ENCODE results near the gene SLX4IP.

SLX4IP gene

GRCh38 chr20:10466855-10467254, 31.8 kb downstream of the SLX4IP start:
- DNase-seq (ENCODE audit: low read depth): no peak

GRCh38 chr20:10467681-10468339, 32.7 kb downstream of the SLX4IP start:
- DNase-seq (ENCODE audit: low read depth): no peak

GRCh38 chr20:10468340-10468845, 33.3 kb downstream of the SLX4IP start:
- no peak for DNase-seq (ENCODE audit: low read depth)

GRCh38 chr20:10469056-10469455, 34.0 kb downstream of the SLX4IP start:
- no peak for DNase-seq (ENCODE audit: low read depth)

DNA sequence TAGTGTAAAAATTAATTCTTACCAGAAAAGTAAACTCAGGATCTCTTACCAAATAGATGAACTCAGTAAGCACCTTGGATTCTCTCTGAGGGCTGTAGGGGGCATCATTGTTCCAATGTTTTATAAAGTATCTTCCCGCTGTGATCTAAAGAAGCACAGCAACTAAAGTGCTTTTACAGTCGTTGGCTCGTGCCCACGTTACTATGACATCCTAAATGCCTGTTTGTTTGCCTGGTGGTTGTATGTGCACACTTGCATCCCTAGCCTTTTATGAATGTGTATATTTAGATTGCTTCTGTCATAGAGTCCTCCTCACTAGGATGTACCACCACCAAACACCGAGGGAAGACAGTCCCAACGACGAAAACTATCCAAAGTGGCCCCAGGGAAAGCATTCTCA, 34.5 kb downstream of the SLX4IP start:
- no peak for DNase-seq (ENCODE audit: low read depth)

DNA sequence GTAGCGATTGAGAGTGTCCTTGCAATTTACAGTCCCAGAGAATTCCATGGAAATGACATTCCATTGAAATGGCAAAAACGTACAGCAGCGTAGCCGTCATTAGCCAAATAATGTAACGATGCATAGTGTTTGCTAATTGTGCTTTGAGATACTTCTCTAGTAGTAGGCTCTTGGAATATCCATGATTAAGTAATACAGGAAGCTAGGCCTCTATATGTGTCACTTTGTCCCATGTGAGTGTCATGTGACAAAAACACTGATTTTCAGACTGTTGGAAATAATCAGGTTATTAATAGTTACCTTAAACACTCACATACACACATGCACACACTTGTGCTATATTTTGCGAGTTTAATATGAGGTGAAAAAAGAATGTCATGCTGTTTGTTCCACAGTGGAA, 35.2 kb downstream of the SLX4IP start:
- DNase-seq (ENCODE audit: low read depth): no peak

- DNase-seq (ENCODE audit: low read depth): no peak
These were observed 37.8 kb downstream of the SLX4IP start for GRCh38 chr20:10472871-10473270.

DNA sequence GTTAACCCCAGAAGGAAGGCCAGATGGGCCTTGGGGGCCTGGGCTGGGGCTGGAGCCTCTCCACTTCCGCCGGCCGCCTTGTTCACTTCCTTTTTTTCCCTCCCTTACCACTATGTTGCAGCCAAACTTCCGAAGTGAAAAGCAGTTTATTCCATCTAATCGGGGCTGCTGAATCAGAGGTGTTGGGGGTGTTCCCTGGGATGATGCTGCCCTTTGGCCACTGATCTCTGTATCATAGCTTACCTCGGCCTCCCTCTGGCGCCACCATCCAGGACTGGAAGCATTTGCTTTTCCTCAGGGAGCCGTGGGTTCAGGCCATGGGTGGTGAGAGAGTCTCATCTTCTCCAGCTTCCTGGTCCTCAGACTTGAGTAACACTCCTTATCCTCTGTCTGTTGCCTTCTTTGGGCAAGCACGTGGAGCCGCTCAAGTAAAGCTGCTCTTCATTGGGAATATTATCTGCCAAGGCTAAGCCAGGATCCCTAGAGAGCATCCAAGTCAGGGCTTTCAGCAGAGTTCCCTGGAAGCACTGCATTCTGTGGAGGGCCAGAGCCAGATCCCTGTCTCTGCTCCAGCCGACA, 39.6 kb downstream of the SLX4IP start:
- DNase-seq (ENCODE audit: low read depth): no peak

- DNase-seq (ENCODE audit: low read depth): no peak
These were observed 40.1 kb downstream of the SLX4IP start for GRCh38 chr20:10475225-10475624.

DNA sequence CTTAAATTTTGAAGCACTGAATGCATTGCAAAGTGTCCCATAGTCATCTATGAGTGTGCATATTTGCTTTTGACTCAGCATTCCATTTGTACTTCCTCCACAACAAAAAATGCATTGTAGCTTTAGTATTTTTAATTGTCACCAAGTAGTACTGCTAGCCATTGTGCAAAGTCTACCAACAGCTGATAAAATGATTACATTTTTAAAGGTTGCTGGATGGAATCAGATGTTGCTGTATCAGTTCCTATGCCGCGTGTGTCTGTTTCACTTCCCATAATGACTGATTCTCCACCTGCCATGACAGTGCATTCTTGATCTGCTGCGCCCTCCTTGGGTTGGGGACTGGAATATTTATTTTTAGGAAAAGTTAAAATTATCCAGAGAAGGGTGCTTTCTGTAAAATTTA, 41.2 kb downstream of the SLX4IP start:
- DNase-seq (ENCODE audit: low read depth): no peak

DNA sequence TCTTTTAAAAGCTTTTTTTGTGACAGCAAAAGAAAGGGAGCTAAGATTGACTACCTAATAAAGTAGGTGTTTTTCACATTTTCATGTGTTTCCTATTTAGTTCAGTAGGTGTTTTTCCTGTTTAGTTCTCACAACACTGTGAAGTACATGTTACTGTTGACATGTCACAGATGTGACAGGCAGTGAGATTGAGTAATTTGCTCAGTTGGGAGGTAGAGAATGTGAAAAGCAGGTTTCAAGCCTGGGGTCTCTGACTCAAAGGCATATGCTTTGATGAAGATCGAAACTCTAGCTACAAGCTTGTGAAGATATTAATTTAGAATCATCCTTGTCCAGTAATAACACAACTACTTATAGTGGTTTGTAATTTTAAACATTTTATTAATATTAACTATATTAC, 43.1 kb downstream of the SLX4IP start:
- no peak for DNase-seq (ENCODE audit: low read depth)

DNA sequence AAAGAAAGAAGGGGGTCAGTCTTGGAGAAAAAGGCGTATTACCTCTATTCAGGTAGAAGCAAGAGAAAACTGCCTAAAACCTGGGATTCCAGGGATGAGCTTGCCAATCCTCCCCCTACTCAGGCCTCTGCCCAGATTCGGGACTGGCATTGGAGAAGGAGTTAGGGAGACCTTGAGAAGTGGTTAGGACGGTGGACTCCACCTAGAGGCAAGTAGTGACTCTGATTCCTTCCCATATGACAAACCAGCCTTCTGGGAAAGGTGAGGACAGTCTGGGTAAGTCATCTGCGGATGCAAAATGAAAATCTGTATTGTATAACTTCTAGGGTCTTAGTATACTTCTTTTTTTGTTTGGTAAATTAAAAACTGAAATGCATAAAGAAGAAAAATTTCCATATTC, 43.8 kb downstream of the SLX4IP start:
- no peak for DNase-seq (ENCODE audit: low read depth)

DNA sequence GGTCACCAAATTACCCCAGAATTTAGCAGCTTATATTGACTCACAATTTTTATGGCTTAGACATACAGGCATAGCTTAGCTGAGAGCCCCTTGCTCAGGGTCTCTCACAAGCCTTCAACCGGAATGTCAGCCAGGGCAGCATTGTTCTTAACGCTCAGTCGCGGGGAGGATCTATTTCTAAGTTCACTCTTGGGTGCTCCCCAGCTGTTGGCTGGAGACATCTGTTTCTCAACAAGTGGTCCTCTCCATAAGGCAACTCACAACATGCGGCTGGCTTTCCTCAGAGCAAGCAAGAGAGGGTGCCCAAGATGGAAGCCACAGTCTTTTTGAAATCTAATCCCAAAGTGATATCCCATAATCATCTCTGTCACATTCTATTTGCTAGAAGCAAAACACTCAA, 46.6 kb downstream of the SLX4IP start:
- DNase-seq (ENCODE audit: low read depth): no peak

DNA sequence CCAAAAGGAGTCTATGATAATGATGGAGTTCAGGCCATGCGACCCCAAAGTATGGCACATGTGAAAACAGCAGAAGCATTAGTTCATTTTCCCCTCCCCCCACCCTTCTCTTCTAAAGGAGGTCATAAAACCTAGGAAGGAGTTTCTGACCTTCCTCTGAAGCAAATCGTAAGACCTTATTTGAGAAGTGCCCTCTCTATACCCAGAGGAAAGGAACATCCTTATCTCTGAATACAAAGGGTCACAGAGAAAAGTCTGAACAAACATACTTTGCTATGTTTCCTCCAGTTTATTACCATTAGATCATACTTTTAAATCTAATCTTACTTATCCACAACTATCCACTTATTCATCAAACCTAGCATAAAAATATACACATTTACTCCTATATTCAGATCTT, 48.6 kb downstream of the SLX4IP start:
- no peak for DNase-seq (ENCODE audit: low read depth)

GRCh38 chr20:10487142-10488136, 52.3 kb downstream of the SLX4IP start:
- DNase-seq (ENCODE audit: low read depth): no peak

GRCh38 chr20:10488534-10488933, 53.4 kb downstream of the SLX4IP start:
- no peak for DNase-seq (ENCODE audit: low read depth)

DNA sequence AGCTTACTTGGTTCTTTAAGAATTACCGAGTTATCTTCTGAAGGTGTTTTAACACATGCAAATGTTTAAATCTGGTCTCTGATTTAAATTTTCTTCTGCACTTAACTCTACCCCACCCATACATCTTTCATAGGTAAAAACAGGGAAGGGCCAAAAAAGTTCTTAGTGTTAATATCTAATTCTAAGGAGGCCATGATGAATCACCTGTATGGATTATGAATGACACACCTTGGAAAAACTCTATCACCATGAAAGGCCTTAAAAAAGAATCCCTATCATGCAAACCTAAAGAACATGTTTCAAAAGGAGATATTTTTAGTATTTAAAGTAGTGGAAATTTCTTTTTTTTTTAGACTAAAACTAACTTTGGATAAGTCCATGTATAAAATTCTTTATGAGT, 54.7 kb downstream of the SLX4IP start:
- DNase-seq (ENCODE audit: low read depth): no peak

- no peak for DNase-seq (ENCODE audit: low read depth)
These were observed 55.2 kb downstream of the SLX4IP start for GRCh38 chr20:10490257-10490656.

- no peak for DNase-seq (ENCODE audit: low read depth)
These were observed 55.6 kb downstream of the SLX4IP start for GRCh38 chr20:10490706-10491105.

GRCh38 chr20:10492065-10492464, 57.0 kb downstream of the SLX4IP start:
- no peak for DNase-seq (ENCODE audit: low read depth)

DNA sequence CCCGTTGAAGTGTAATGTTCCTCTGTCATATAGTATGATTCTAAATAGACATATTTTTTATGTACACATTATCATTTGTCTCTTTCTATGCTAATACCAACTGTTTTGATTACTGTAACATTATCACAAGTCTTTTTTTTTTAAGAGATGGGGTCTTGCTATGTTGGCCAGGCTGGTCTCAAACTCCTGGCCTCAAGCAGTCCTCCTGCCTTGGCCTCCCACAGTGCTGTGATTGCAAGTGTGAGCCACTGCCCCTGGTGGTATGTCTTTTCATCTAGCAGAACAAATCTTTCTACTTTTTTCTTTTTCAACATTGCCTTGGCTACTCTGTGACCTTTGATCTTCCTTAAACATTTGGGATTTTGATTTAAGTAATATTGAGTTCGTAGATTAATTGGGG, 57.7 kb downstream of the SLX4IP start:
- DNase-seq (ENCODE audit: low read depth): no peak

DNA sequence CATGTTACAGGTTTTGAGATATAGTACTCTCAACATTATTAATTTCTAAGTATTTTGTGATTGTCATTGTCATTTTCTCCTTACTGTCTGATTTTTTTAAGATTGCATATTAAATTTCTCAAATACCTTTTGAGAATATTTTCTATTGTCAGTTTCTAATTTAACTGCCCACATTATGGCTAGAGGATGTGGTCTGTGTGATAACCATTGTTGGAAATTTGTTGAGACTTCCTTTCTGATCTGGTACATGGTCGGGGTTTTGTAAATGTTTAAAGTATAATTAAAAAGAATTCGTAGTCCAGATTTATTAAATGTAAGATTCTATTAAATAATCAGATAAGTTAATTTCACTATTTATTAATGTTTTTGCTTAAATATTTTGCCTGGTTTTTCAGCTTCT, 60.1 kb downstream of the SLX4IP start:
- no peak for DNase-seq (ENCODE audit: low read depth)

DNA sequence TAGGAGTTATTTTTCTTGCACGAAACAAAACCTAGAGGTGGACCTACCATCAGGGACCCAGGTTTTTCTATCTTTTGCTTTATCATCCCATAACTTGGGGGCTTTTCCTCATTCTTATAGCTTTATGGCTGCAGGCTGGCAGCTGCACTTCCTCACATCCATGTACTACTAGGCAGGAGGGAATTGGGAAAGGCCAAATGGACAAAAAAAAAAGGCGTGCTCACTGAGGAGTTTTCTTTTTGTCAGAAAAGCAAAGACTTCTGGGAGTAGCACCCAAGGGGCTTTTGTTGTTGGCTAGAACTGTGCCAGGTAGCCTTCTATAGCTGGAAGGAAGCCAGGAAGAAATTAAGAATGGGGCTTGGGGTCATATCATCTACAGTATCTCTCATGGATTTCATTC, 61.4 kb downstream of the SLX4IP start:
- no peak for DNase-seq (ENCODE audit: low read depth)

Measured in activated gamma-delta T cell treated with anti-CD3 and anti-CD28 coated beads, Interleukin-2, amount 50 U/mL, for 16 hours (primary cell).